DND-41 (cell line): ENCODE results near the gene SEM1.

Source experiments
- EZH2 ChIP-seq: IDR thresholded peaks from 3 replicates; pipeline ENCODE4 v1.6.1; 2012; ENCODE audit warnings: borderline replicate concordance, low read depth, mild to moderate bottlenecking, moderate library complexity, low read length, inconsistent platforms; ENCODE audit not compliant: severe bottlenecking
- TF ChIP-seq, protein P1 (sequence below): IDR thresholded peaks from 2 replicates; pipeline ENCODE4 v1.5.1; 2012; ENCODE audit warnings: borderline replicate concordance, low read length, moderate library complexity, mild to moderate bottlenecking; ENCODE audit not compliant: poor library complexity, severe bottlenecking; ENCODE audit errors: extremely low read depth

DNA sequence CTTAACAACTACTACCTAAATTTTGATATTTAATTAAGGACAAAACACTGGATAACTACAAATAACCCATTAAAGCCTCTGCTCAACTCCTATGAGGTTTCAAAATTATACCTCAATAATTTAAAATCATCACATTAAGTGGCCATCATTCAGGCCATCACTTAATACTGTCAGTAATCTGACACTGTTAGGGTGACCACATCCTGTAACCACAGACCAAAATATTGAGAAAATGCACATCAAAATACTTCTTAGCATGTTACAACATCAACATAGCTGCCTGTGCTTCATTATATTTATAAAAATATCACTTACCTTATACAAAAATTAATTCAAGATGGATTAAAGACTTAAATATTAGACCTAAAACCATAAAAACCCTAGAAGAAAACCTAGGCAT, 23.3 kb downstream of the SEM1 start:
- TF ChIP-seq, protein P1, sequence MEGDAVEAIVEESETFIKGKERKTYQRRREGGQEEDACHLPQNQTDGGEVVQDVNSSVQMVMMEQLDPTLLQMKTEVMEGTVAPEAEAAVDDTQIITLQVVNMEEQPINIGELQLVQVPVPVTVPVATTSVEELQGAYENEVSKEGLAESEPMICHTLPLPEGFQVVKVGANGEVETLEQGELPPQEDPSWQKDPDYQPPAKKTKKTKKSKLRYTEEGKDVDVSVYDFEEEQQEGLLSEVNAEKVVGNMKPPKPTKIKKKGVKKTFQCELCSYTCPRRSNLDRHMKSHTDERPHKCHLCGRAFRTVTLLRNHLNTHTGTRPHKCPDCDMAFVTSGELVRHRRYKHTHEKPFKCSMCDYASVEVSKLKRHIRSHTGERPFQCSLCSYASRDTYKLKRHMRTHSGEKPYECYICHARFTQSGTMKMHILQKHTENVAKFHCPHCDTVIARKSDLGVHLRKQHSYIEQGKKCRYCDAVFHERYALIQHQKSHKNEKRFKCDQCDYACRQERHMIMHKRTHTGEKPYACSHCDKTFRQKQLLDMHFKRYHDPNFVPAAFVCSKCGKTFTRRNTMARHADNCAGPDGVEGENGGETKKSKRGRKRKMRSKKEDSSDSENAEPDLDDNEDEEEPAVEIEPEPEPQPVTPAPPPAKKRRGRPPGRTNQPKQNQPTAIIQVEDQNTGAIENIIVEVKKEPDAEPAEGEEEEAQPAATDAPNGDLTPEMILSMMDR = no peak
- TF ChIP-seq EZH2 = no peak
